GM19397 (cell line): ENCODE data around the gene SMIM36.
"Not testable (repeated sequence)": the region's sequence is repeated elsewhere in the genome, so short reads cannot be mapped to it uniquely, and the experiment has no call there.

Experiments
- ATAC-seq: cut with Tn5 transposase; IDR thresholded peaks from one replicate; pipeline ENCODE4 v1.9.1; 2021; ENCODE audit warnings: mild to moderate bottlenecking, moderate library complexity; ENCODE audit not compliant: unreplicated experiment

Gene SMIM36

GRCh38 chr17:55456307-55457240 lies 54.7 kb downstream of the SMIM36 start:
- no peak for ATAC-seq

- no peak for ATAC-seq
These were observed 56.3 kb downstream of the SMIM36 start for GRCh38 chr17:55454906-55455474.

- ATAC-seq, result no peak
These were observed 57.3 kb downstream of the SMIM36 start for GRCh38 chr17:55453839-55454557.

- ATAC-seq, result no peak
These were observed 59.0 kb downstream of the SMIM36 start for GRCh38 chr17:55452139-55452790.

GRCh38 chr17:55451758-55452138 lies 59.5 kb downstream of the SMIM36 start:
- ATAC-seq, result no peak

GRCh38 chr17:55451203-55451641 lies 60.0 kb downstream of the SMIM36 start:
- ATAC-seq, result no peak

- ATAC-seq, result no peak
These were observed 60.9 kb downstream of the SMIM36 start for GRCh38 chr17:55450232-55450825.

GRCh38 chr17:55448681-55449080 lies 62.6 kb downstream of the SMIM36 start:
- no peak for ATAC-seq

GRCh38 chr17:55446581-55447205 lies 64.6 kb downstream of the SMIM36 start:
- no peak for ATAC-seq

- not testable (repeated sequence) for ATAC-seq
These were observed 65.2 kb downstream of the SMIM36 start for GRCh38 chr17:55446004-55446403.

GRCh38 chr17:55444471-55445441 lies 66.5 kb downstream of the SMIM36 start:
- ATAC-seq, result peak; percentile 64

- no peak for ATAC-seq
These were observed 67.3 kb downstream of the SMIM36 start for GRCh38 chr17:55443904-55444303.

- no peak for ATAC-seq
These were observed 68.1 kb downstream of the SMIM36 start for GRCh38 chr17:55442953-55443683.

- ATAC-seq, result no peak
These were observed 68.8 kb downstream of the SMIM36 start for GRCh38 chr17:55442462-55442861.

GRCh38 chr17:55441544-55441943 lies 69.7 kb downstream of the SMIM36 start:
- no peak for ATAC-seq

GRCh38 chr17:55440391-55440790 lies 70.9 kb downstream of the SMIM36 start:
- no peak for ATAC-seq

GRCh38 chr17:55437159-55437605 lies 74.1 kb downstream of the SMIM36 start:
- ATAC-seq, result peak; percentile 70
